ENCODE data around the gene SMYD2. TPM values are rescaled to one million over a fixed set of nuclear protein-coding genes. Genes with fewer than 3 reads are reported as not detected.

SMYD2 gene
- total RNA-seq, 1 experiment from 2014 or later, result 33.1 TPM

- H2AFZ ChIP-seq (ENCODE audit: low read length), result no peak overlapping the region
Observed at GRCh38 chr1:214360525-214361164, 79.7 kb downstream of the SMYD2 start.

DNA sequence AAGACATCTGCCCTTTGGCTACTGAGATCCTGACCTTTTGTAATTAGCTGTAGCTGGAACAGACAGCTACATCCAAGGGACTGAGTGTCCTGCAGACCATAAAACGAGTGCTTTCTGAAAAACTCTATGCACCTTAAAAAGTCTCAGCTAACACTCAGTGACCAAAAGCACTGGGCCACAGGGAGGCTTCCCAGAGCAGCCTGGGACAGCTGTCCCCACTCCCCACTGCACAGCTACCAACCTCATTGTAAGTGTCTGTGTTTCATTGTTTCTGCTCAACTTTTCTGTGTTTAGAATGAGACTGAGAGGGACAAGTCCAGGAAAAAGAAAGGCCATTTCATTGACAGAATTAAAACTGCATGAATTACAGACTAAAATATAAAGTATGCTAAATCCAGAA lies 80.7 kb downstream of the SMYD2 start:
- H3K4me2 ChIP-seq (ENCODE audit: low read depth, low read length, poor library complexity, severe bottlenecking), result no peak overlapping the region
- no peak overlapping the region for H2AFZ ChIP-seq (ENCODE audit: low read length)
- no peak overlapping the region for H3K27ac ChIP-seq (ENCODE audit: low read length)
- H3K27me3 ChIP-seq (ENCODE audit: low read length), result no peaks in the 10 kb centered on the region
- H3K9me3 ChIP-seq (ENCODE audit: low read length), result no peaks in the 10 kb centered on the region
- DNase-seq, result no peak
- H3K9me2 ChIP-seq (replicated peaks; ENCODE audit: insufficient read depth, low read length), result no peaks in the 10 kb centered on the region
- H3K4me3 ChIP-seq (ENCODE audit: low read length), result no peak overlapping the region
- H3K9ac ChIP-seq (ENCODE audit: low read length), result no peak overlapping the region
- H3K79me2 ChIP-seq (ENCODE audit: low read length), result no peaks in the 10 kb centered on the region
- H4K20me1 ChIP-seq (ENCODE audit: insufficient read depth, low read depth, low read length), result no peaks in the 10 kb centered on the region
- H3K4me1 ChIP-seq (ENCODE audit: low read length), result 0 out of 2 replicates have a peak, but pooled peaks cover 3% of the 10 kb centered on the region
- no peaks in the 10 kb centered on the region for H3K36me3 ChIP-seq (ENCODE audit: insufficient read depth, low read length)

More at GRCh38 chr1:214360525-214361164, 79.7 kb downstream of the SMYD2 start:
- Histone ChIP-seq H3K9me2 (replicated peaks; ENCODE audit: insufficient read depth, low read length) (no peaks in the 10 kb centered on the region), H3K9me3 (ENCODE audit: low read length) (no peaks in the 10 kb centered on the region), H3K27me3 (ENCODE audit: low read length) (no peaks in the 10 kb centered on the region), H3K27ac (ENCODE audit: low read length) (no peak overlapping the region), H4K20me1 (ENCODE audit: insufficient read depth, low read depth, low read length) (no peaks in the 10 kb centered on the region), H3K4me3 (ENCODE audit: low read length) (no peak overlapping the region), H3K79me2 (ENCODE audit: low read length) (no peaks in the 10 kb centered on the region), H3K4me1 (ENCODE audit: low read length) (0 out of 2 replicates have a peak, but pooled peaks cover 3% of the 10 kb centered on the region), H3K9ac (ENCODE audit: low read length) (no peak overlapping the region), H3K4me2 (ENCODE audit: low read depth, low read length, poor library complexity, severe bottlenecking) (no peak overlapping the region), H3K36me3 (ENCODE audit: insufficient read depth, low read length) (no peaks in the 10 kb centered on the region)
- no peak for DNase-seq

GRCh38 chr1:214362188-214362882 lies 81.4 kb downstream of the SMYD2 start:
- no peak for DNase-seq
- Histone ChIP-seq H3K27ac (ENCODE audit: low read length) (no peak overlapping the region), H2AFZ (ENCODE audit: low read length) (no peak overlapping the region), H3K9me3 (ENCODE audit: low read length) (no peaks in the 10 kb centered on the region), H3K4me2 (ENCODE audit: low read depth, low read length, poor library complexity, severe bottlenecking) (no peak overlapping the region), H3K27me3 (ENCODE audit: low read length) (no peaks in the 10 kb centered on the region), H4K20me1 (ENCODE audit: insufficient read depth, low read depth, low read length) (no peaks in the 10 kb centered on the region), H3K9ac (ENCODE audit: low read length) (no peak overlapping the region), H3K9me2 (replicated peaks; ENCODE audit: insufficient read depth, low read length) (no peaks in the 10 kb centered on the region), H3K36me3 (ENCODE audit: insufficient read depth, low read length) (no peaks in the 10 kb centered on the region), H3K79me2 (ENCODE audit: low read length) (no peaks in the 10 kb centered on the region), H3K4me1 (ENCODE audit: low read length) (peaks cover 7% of the 10 kb centered on the region), H3K4me3 (ENCODE audit: low read length) (no peak overlapping the region)

DNA sequence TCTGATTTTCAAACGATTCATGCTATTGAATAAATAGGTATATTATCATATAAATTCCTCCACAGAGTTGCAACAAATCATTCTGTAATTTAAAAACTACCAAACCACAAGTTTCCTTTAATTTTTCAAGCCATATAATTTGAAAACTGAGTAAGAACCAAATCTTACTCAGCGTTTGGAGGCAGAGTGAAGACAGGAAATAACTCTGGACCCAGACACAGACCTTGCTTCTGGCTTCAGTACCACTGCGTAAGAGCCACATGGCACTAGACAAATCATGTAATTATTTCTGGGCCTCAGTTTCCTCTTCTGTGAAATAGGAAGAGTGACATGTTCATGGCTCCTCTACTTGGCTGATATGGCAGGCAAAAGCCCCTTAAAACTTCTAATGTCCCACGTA lies 82.4 kb downstream of the SMYD2 start:
- no peak overlapping the region for H3K4me2 ChIP-seq (ENCODE audit: low read depth, low read length, poor library complexity, severe bottlenecking)
- no peaks in the 10 kb centered on the region for H4K20me1 ChIP-seq (ENCODE audit: insufficient read depth, low read depth, low read length)
- no peak overlapping the region for H3K4me3 ChIP-seq (ENCODE audit: low read length)
- H3K79me2 ChIP-seq (ENCODE audit: low read length), result no peaks in the 10 kb centered on the region
- no peaks in the 10 kb centered on the region for H3K9me3 ChIP-seq (ENCODE audit: low read length)
- H3K4me1 ChIP-seq (ENCODE audit: low read length), result peaks cover 9% of the 10 kb centered on the region
- H3K36me3 ChIP-seq (ENCODE audit: insufficient read depth, low read length), result no peaks in the 10 kb centered on the region
- H3K9me2 ChIP-seq (replicated peaks; ENCODE audit: insufficient read depth, low read length), result no peaks in the 10 kb centered on the region
- H2AFZ ChIP-seq (ENCODE audit: low read length), result no peak overlapping the region
- no peak for DNase-seq
- no peak overlapping the region for H3K27ac ChIP-seq (ENCODE audit: low read length)
- no peaks in the 10 kb centered on the region for H3K27me3 ChIP-seq (ENCODE audit: low read length)
- no peak overlapping the region for H3K9ac ChIP-seq (ENCODE audit: low read length)

GRCh38 chr1:214364386-214364785 lies 83.4 kb downstream of the SMYD2 start:
- Histone ChIP-seq H3K27ac (ENCODE audit: low read length) (no peak overlapping the region), H3K9ac (ENCODE audit: low read length) (no peak overlapping the region), H2AFZ (ENCODE audit: low read length) (no peak overlapping the region), H3K4me1 (ENCODE audit: low read length) (peaks cover 9% of the 10 kb centered on the region), H3K9me2 (replicated peaks; ENCODE audit: insufficient read depth, low read length) (no peaks in the 10 kb centered on the region), H3K36me3 (ENCODE audit: insufficient read depth, low read length) (no peaks in the 10 kb centered on the region), H3K9me3 (ENCODE audit: low read length) (no peaks in the 10 kb centered on the region), H3K4me2 (ENCODE audit: low read depth, low read length, poor library complexity, severe bottlenecking) (no peak overlapping the region), H3K4me3 (ENCODE audit: low read length) (no peak overlapping the region), H3K79me2 (ENCODE audit: low read length) (no peaks in the 10 kb centered on the region), H4K20me1 (ENCODE audit: insufficient read depth, low read depth, low read length) (no peaks in the 10 kb centered on the region), H3K27me3 (ENCODE audit: low read length) (no peaks in the 10 kb centered on the region)
- no peak for DNase-seq

- Histone ChIP-seq H3K9ac (ENCODE audit: low read length) (no peak overlapping the region), H3K4me3 (ENCODE audit: low read length) (no peak overlapping the region), H3K4me2 (ENCODE audit: low read depth, low read length, poor library complexity, severe bottlenecking) (no peak overlapping the region), H3K4me1 (ENCODE audit: low read length) (peaks cover 9% of the 10 kb centered on the region), H4K20me1 (ENCODE audit: insufficient read depth, low read depth, low read length) (no peaks in the 10 kb centered on the region), H3K36me3 (ENCODE audit: insufficient read depth, low read length) (no peaks in the 10 kb centered on the region), H3K27ac (ENCODE audit: low read length) (no peak overlapping the region), H3K9me2 (replicated peaks; ENCODE audit: insufficient read depth, low read length) (no peaks in the 10 kb centered on the region), H3K9me3 (ENCODE audit: low read length) (no peaks in the 10 kb centered on the region), H2AFZ (ENCODE audit: low read length) (no peak overlapping the region), H3K27me3 (ENCODE audit: low read length) (no peaks in the 10 kb centered on the region), H3K79me2 (ENCODE audit: low read length) (no peaks in the 10 kb centered on the region)
- no peak for DNase-seq
Observed at GRCh38 chr1:214364786-214365295, 83.9 kb downstream of the SMYD2 start.

DNA sequence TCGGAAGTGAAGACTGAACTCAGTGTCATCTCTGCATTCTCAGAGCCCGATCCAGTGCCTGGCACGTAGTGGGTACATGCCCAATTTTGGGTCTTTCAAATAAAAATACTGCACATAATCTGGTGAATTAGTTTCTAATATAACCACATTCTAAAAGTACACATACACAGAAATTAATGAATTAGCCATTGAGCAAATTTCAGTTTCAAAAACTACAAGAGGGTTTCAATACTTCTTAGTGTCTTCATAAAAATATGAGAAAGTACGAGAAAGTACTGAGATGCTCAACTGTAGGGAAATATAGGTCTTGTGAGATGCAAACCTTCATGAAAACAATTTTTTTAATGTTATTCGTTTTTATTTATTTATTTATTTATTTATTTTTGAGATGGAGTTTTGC lies 86.9 kb downstream of the SMYD2 start:
- Histone ChIP-seq H3K4me3 (ENCODE audit: low read length) (no peak overlapping the region), H2AFZ (ENCODE audit: low read length) (no peak overlapping the region), H3K9ac (ENCODE audit: low read length) (no peak overlapping the region), H3K79me2 (ENCODE audit: low read length) (no peaks in the 10 kb centered on the region), H3K4me1 (ENCODE audit: low read length) (peaks cover 20% of the 10 kb centered on the region), H3K9me3 (ENCODE audit: low read length) (peaks cover 4% of the 10 kb centered on the region), H3K9me2 (replicated peaks; ENCODE audit: insufficient read depth, low read length) (no peaks in the 10 kb centered on the region), H3K4me2 (ENCODE audit: low read depth, low read length, poor library complexity, severe bottlenecking) (no peak overlapping the region), H3K27me3 (ENCODE audit: low read length) (no peaks in the 10 kb centered on the region), H3K27ac (ENCODE audit: low read length) (no peak overlapping the region), H4K20me1 (ENCODE audit: insufficient read depth, low read depth, low read length) (no peaks in the 10 kb centered on the region), H3K36me3 (ENCODE audit: insufficient read depth, low read length) (no peaks in the 10 kb centered on the region)
- DNase-seq, result no peak

GRCh38 chr1:214369364-214369763 lies 88.4 kb downstream of the SMYD2 start:
- Histone ChIP-seq H3K9me3 (ENCODE audit: low read length) (peaks cover 4% of the 10 kb centered on the region), H3K9ac (ENCODE audit: low read length) (no peak overlapping the region), H4K20me1 (ENCODE audit: insufficient read depth, low read depth, low read length) (no peaks in the 10 kb centered on the region), H3K79me2 (ENCODE audit: low read length) (no peaks in the 10 kb centered on the region), H3K4me3 (ENCODE audit: low read length) (no peak overlapping the region), H3K9me2 (replicated peaks; ENCODE audit: insufficient read depth, low read length) (no peaks in the 10 kb centered on the region), H3K27ac (ENCODE audit: low read length) (no peak overlapping the region), H2AFZ (ENCODE audit: low read length) (no peak overlapping the region), H3K4me2 (ENCODE audit: low read depth, low read length, poor library complexity, severe bottlenecking) (no peak overlapping the region), H3K36me3 (ENCODE audit: insufficient read depth, low read length) (no peaks in the 10 kb centered on the region), H3K27me3 (ENCODE audit: low read length) (no peaks in the 10 kb centered on the region), H3K4me1 (ENCODE audit: low read length) (peaks cover 20% of the 10 kb centered on the region)
- no peak for DNase-seq

Measured in Karpas-422 (cell line).